Activated CD8-positive, alpha-beta T cell treated with anti-CD3 and anti-CD28 coated beads for 36 hours (primary cell): ENCODE results near the gene DHX57. TPM values are rescaled to one million over a fixed set of nuclear protein-coding genes. Genes with fewer than 3 reads are reported as not detected.

ENCODE experiments used
- ATAC-seq: fragments of 200-7000 bp; cut with Tn5 transposase; one replicate; pipeline ENCODE4 v1.10.0; 2021; ENCODE audit warnings: mild to moderate bottlenecking, moderate library complexity
- CTCF ChIA-PET: fragments of 350-600 bp; sonication (Branson Sonifier 250); formaldehyde crosslinking; loops from one replicate; lab custom pipeline; 2021; ENCODE audit warnings: antibody characterized with exemption; lab: Charles Lee
- POLR2A ChIA-PET: fragments of 350-600 bp; sonication (Branson Sonifier 250); formaldehyde crosslinking; loops from one replicate; lab custom pipeline; 2021; ENCODE audit warnings: antibody characterized with exemption; lab: Charles Lee
- DNase-seq: peaks from one replicate; pipeline ENCODE4 v3.0.0-alpha.2; 2020
- H3K27ac Mint-ChIP-seq: one replicate; pipeline ENCODE4 v1.8.0; 2021; ENCODE audit warnings: mild to moderate bottlenecking, mixed read lengths
- H3K27me3 Mint-ChIP-seq: one replicate; pipeline ENCODE4 v1.8.0; 2021; ENCODE audit warnings: mixed read lengths
- H3K36me3 Mint-ChIP-seq: one replicate; pipeline ENCODE4 v1.8.0; 2021; ENCODE audit warnings: low read depth, mixed read lengths
- H3K4me1 Mint-ChIP-seq: one replicate; pipeline ENCODE4 v1.8.0; 2021; ENCODE audit warnings: low read depth, mixed read lengths
- H3K4me3 Mint-ChIP-seq: one replicate; pipeline ENCODE4 v1.8.0; 2021; ENCODE audit warnings: mild to moderate bottlenecking, moderate library complexity, mixed read lengths
- H3K9me3 Mint-ChIP-seq: one replicate; pipeline ENCODE4 v1.8.0; 2021; ENCODE audit warnings: mixed read lengths
- intact Hi-C: fragments of 100-400 bp; cut with micrococcal nuclease; formaldehyde crosslinking; loops from one replicate; pipeline ENCODE4 v1.10.0; 2022
- total RNA-seq, 2 experiments: library from RNA; stranded (reverse); gene quantifications; one replicate each; pipeline ENCODE4 v1.2.3, GENCODE V29; 2021
- TF ChIP-seq, protein P1 (sequence below): fragments of 200-600 bp; IDR thresholded peaks from one replicate; pipeline ENCODE4 v1.8.0; 2022; ENCODE audit warnings: antibody characterized with exemption, mild to moderate bottlenecking

DHX57 gene, protein sequence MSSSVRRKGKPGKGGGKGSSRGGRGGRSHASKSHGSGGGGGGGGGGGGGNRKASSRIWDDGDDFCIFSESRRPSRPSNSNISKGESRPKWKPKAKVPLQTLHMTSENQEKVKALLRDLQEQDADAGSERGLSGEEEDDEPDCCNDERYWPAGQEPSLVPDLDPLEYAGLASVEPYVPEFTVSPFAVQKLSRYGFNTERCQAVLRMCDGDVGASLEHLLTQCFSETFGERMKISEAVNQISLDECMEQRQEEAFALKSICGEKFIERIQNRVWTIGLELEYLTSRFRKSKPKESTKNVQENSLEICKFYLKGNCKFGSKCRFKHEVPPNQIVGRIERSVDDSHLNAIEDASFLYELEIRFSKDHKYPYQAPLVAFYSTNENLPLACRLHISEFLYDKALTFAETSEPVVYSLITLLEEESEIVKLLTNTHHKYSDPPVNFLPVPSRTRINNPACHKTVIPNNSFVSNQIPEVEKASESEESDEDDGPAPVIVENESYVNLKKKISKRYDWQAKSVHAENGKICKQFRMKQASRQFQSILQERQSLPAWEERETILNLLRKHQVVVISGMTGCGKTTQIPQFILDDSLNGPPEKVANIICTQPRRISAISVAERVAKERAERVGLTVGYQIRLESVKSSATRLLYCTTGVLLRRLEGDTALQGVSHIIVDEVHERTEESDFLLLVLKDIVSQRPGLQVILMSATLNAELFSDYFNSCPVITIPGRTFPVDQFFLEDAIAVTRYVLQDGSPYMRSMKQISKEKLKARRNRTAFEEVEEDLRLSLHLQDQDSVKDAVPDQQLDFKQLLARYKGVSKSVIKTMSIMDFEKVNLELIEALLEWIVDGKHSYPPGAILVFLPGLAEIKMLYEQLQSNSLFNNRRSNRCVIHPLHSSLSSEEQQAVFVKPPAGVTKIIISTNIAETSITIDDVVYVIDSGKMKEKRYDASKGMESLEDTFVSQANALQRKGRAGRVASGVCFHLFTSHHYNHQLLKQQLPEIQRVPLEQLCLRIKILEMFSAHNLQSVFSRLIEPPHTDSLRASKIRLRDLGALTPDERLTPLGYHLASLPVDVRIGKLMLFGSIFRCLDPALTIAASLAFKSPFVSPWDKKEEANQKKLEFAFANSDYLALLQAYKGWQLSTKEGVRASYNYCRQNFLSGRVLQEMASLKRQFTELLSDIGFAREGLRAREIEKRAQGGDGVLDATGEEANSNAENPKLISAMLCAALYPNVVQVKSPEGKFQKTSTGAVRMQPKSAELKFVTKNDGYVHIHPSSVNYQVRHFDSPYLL (N-terminal part only)
- total RNA-seq: 10 to 100 TPM; 12.9 to 15.2 TPM

DNA sequence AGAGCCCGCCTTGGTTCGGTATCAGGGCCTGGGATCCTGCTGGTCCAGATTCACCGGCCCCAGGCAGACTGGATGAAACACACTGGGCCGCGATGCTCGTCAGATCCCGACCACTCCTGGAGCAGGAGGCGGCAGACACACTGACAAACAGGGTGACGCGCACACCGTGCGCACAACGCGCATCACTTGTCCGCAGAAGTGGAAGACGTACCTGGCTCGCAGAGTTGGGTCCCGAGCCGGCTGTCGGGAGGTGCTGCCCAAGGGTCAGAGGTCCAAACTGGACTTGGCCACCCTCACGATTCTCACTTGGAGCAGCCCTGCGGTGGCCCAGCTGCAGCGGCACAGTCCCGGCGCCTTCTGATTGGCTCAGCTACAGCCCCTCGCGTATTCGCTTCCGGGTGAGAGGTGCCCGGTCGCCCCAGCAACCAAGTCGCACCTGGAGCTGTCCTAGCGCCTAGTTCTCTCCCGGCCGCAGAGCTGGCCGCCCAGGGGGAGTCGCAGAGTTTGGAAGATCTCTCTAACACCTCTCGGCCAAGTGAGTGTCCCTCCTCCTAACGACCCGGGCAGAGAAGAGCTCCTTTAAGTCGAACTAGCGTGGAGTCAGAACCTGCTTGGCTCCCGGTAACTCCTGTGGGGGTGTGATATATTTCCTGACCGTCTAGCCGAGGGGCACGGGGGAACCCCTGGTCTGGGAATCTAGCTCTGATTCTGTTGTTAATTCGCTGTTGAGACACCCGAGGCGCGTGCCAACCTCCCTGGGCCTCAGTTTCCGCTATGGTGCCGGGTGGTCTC is at the start of gene DHX57, which contains the start of gene MORN2:
Gene DHX57 (minus strand): TSS at position 359 of the 792 bp plus-strand sequence. CDS start 7,529 bp downstream, outside the sequence.
Gene MORN2 (plus strand): TSS at position 401 of the 792 bp plus-strand sequence.
- Mint-ChIP-seq H3K27me3 (no peaks in the 10 kb centered on the region), H3K27ac (peak within 1 kb of the TSS; percentile 93), H3K4me3 (peak within 1 kb of the TSS; percentile 99), H3K4me1 (peaks cover 16% of the 10 kb centered on the region), H3K36me3 (peaks cover 10% of the 10 kb centered on the region), H3K9me3 (peaks cover 10% of the 10 kb centered on the region)
- ATAC-seq (peak; percentile 98), DNase-seq (peak; percentile 87)
- intact Hi-C loops: no loop called here
- TF ChIP-seq, protein P1, sequence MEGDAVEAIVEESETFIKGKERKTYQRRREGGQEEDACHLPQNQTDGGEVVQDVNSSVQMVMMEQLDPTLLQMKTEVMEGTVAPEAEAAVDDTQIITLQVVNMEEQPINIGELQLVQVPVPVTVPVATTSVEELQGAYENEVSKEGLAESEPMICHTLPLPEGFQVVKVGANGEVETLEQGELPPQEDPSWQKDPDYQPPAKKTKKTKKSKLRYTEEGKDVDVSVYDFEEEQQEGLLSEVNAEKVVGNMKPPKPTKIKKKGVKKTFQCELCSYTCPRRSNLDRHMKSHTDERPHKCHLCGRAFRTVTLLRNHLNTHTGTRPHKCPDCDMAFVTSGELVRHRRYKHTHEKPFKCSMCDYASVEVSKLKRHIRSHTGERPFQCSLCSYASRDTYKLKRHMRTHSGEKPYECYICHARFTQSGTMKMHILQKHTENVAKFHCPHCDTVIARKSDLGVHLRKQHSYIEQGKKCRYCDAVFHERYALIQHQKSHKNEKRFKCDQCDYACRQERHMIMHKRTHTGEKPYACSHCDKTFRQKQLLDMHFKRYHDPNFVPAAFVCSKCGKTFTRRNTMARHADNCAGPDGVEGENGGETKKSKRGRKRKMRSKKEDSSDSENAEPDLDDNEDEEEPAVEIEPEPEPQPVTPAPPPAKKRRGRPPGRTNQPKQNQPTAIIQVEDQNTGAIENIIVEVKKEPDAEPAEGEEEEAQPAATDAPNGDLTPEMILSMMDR: no peak
- CTCF ChIA-PET: no interaction called here
- POLR2A ChIA-PET: interaction anchor here (0.7 to 1.3 kb wide), 3 partner anchors 71 to 129 kb away, joined by 3 to 4 read pairs (median 3); partner anchors contain the start of gene SRSF7

DNA sequence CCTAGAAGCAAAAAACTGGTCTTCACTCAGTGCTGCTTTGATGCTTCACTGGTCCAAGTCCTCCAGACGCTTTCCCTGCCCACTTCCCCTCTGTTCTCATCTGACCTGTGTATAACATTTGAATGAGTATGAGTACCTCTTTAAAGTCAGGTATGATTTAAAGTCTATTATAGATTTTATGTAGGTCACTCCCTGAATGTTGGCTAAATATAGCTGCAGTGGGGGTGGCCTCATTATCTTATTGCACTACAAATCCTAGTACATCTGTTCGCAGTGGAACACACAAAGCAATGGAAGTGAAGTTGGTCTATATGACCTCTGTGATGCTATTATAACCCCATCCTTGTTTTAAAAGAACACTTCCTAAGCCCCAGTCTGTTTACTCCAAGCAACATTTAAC is 47.2 kb upstream of the DHX57 start:
- no peak overlapping the region for H3K27ac Mint-ChIP-seq
- H3K36me3 Mint-ChIP-seq: no peaks in the 10 kb centered on the region
- POLR2A ChIA-PET: no interaction called here
- no peak for ATAC-seq
- H3K4me1 Mint-ChIP-seq: no peaks in the 10 kb centered on the region
- no peaks in the 10 kb centered on the region for H3K27me3 Mint-ChIP-seq
- intact Hi-C loops: no loop called here
- TF ChIP-seq, protein P1: no peak
- no peak for DNase-seq
- H3K4me3 Mint-ChIP-seq: no peak overlapping the region
- CTCF ChIA-PET: interaction anchor here (1.5 to 1.6 kb wide), 2 partner anchors 24 to 306 kb away, joined by 3 to 6 read pairs; no protein-coding TSS in a partner anchor
- no peaks in the 10 kb centered on the region for H3K9me3 Mint-ChIP-seq

DNA sequence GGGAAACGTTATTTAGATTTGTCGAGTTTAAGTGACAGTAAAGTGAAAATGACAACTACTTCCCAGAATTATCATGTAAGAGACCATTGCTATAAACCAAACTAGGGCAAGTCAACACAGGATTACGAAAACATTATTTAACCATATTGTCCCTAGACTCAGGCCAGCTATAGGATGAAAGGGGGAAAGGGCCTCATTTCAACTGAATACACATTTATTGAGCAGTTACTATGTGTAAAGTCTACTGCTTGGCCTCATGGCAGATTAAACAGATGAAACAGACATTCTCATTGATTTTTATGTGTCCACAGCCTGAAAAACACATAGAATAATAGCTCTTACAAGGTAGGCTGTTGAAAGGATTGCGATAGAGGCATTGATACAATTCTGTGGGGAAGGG is 46.7 kb upstream of the DHX57 start:
- no peak overlapping the region for H3K27ac Mint-ChIP-seq
- H3K4me1 Mint-ChIP-seq: no peaks in the 10 kb centered on the region
- H3K9me3 Mint-ChIP-seq: no peaks in the 10 kb centered on the region
- no peak overlapping the region for H3K4me3 Mint-ChIP-seq
- no peaks in the 10 kb centered on the region for H3K27me3 Mint-ChIP-seq
- DNase-seq (no peak), ATAC-seq (no peak)
- no peaks in the 10 kb centered on the region for H3K36me3 Mint-ChIP-seq
- intact Hi-C loops: no loop called here
- TF ChIP-seq, protein P1: no peak
- ChIA-PET POLR2A (no interaction called here), CTCF (interaction anchor here (1.5 to 1.6 kb wide), 2 partner anchors 25 to 307 kb away, joined by 3 to 6 read pairs; no protein-coding TSS in a partner anchor)

DNA sequence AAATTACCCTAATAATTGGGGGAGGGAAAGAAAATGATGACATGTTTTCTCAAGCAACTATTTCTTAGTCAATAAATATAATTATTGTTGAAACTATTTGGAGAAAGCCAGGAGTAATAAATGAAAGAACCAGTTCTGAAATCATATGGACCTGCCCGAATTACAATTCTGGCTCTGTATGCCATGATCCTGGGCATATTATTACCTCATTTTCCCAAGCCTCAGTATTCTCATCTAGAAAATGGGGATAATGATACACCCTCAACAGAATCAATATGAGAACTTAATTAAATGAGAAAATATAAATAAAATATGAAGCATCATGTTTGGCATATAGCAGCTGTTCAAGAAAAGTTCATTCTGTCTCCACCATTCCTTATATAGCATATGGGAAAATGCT is 36.9 kb upstream of the DHX57 start:
- intact Hi-C loops: no loop called here
- no peak for DNase-seq
- no peak overlapping the region for H3K4me3 Mint-ChIP-seq
- CTCF ChIA-PET: interaction anchor here (1.3 kb wide), 2 partner anchors 10 to 35 kb away, joined by 3 read pairs; no protein-coding TSS in a partner anchor
- TF ChIP-seq, protein P1: no peak
- no peak overlapping the region for H3K27ac Mint-ChIP-seq
- peaks cover 8% of the 10 kb centered on the region for H3K4me1 Mint-ChIP-seq
- no peaks in the 10 kb centered on the region for H3K9me3 Mint-ChIP-seq
- H3K36me3 Mint-ChIP-seq: no peaks in the 10 kb centered on the region
- H3K27me3 Mint-ChIP-seq: no peaks in the 10 kb centered on the region
- no peak for ATAC-seq
- POLR2A ChIA-PET: no interaction called here
